ENCODE data around the gene XIRP2.

DNA sequence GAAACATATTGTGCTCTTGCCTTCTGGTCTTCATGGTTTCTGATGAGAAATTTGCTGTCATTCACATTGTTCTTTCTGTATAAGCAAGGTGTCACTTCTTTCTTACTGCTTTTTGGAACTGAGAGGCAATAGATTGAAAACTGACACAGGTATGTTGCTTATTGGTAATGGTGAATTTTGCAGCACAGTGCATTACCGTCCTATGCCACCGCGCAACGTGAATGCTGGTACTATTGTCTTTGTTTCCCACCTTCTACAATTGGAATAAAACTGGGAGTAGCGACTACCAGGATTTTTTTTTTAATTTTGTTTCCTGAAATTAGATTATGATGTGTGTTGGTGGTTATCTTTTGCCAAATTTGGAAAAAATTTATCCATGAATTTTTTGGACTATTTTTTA is 11.4 kb downstream of the XIRP2 start:
- no peak for TF ChIP-seq POLR2A (IDR thresholded peaks at IDR 0.05)
- TF ChIP-seq, protein P1, sequence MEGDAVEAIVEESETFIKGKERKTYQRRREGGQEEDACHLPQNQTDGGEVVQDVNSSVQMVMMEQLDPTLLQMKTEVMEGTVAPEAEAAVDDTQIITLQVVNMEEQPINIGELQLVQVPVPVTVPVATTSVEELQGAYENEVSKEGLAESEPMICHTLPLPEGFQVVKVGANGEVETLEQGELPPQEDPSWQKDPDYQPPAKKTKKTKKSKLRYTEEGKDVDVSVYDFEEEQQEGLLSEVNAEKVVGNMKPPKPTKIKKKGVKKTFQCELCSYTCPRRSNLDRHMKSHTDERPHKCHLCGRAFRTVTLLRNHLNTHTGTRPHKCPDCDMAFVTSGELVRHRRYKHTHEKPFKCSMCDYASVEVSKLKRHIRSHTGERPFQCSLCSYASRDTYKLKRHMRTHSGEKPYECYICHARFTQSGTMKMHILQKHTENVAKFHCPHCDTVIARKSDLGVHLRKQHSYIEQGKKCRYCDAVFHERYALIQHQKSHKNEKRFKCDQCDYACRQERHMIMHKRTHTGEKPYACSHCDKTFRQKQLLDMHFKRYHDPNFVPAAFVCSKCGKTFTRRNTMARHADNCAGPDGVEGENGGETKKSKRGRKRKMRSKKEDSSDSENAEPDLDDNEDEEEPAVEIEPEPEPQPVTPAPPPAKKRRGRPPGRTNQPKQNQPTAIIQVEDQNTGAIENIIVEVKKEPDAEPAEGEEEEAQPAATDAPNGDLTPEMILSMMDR (IDR thresholded peaks at IDR 0.05) = no peak
